HEK293 (cell line): ENCODE measurements around the gene HEXIM1.

Experiments
- CTCF ChIA-PET: fragments of 350-600 bp; formaldehyde crosslinking; extraction: SDS; loops from one replicate; lab custom pipeline; 2021; ENCODE audit warnings: antibody characterized with exemption; lab: Yijun Ruan, JAX
- POLR2A ChIA-PET: fragments of 300-600 bp; formaldehyde crosslinking; extraction: SDS; loops from one replicate; lab custom pipeline; 2020; ENCODE audit warnings: antibody characterized with exemption, inconsistent platforms; lab: Yijun Ruan, JAX
- H3K27ac ChIP-seq: fragments of 200-500 bp; sonication (Bioruptor generic); 2 replicates; pipeline ENCODE4 v1.5.1; 2014; ENCODE audit warnings: low read depth, low read length, control low read depth, inconsistent platforms; ENCODE audit errors: extremely low read depth
- H3K36me3 ChIP-seq, 2 experiments: fragments of 200-500 bp in 1 of 2; sonication (Bioruptor generic) in 1 of 2; 1 replicate in 1 of 2; 2 replicates in 1 of 2; pipeline ENCODE4 v1.5.1; 2014 to 2017; ENCODE audit warnings: inconsistent platforms in 2 of 2, low read length in 2 of 2; ENCODE audit not compliant: control insufficient read depth in 2 of 2, insufficient read depth in 1 of 2
- H3K4me1 ChIP-seq: fragments of 200-500 bp; sonication (Bioruptor generic); 2 replicates; pipeline ENCODE4 v1.5.1; 2014; ENCODE audit warnings: mild to moderate bottlenecking, low read length, inconsistent platforms; ENCODE audit not compliant: control insufficient read depth, insufficient read depth
- H3K4me3 ChIP-seq: 2 replicates; pipeline ENCODE4 v1.5.1; 2011; ENCODE audit warnings: low read depth, mild to moderate bottlenecking, control low read depth, low read length, moderate library complexity
- H3K9me3 ChIP-seq: fragments of 200-500 bp; sonication (Bioruptor generic); 2 replicates; pipeline ENCODE4 v1.5.1; 2014; ENCODE audit warnings: low read depth, low read length, inconsistent platforms; ENCODE audit not compliant: control insufficient read depth, insufficient read depth
- EGR2 ChIP-seq: fragments of 450-650 bp; formaldehyde crosslinking; IDR thresholded peaks from 2 replicates; pipeline ENCODE4 v1.5.1; 2016; ENCODE audit warnings: low read depth, missing biosample characterization, missing genetic modification characterization
- REPIN1 ChIP-seq: fragments of 450-650 bp; formaldehyde crosslinking; IDR thresholded peaks from 2 replicates; pipeline ENCODE4 v1.5.1; 2017; ENCODE audit warnings: missing biosample characterization, missing genetic modification characterization, low read depth
- SCRT1 ChIP-seq: fragments of 450-650 bp; formaldehyde crosslinking; IDR thresholded peaks from 2 replicates; pipeline ENCODE4 v1.5.1; 2016; ENCODE audit warnings: missing biosample characterization, missing genetic modification characterization, borderline replicate concordance
- SCRT2 ChIP-seq: fragments of 450-650 bp; formaldehyde crosslinking; IDR thresholded peaks from 2 replicates; pipeline ENCODE4 v1.5.1; 2016; ENCODE audit warnings: missing biosample characterization, missing genetic modification characterization
- SP7 ChIP-seq: fragments of 450-650 bp; formaldehyde crosslinking; IDR thresholded peaks from 2 replicates; pipeline ENCODE4 v1.5.1; 2016; ENCODE audit warnings: missing biosample characterization, missing genetic modification characterization
- YY2 ChIP-seq: fragments of 450-650 bp; formaldehyde crosslinking; IDR thresholded peaks from 2 replicates; pipeline ENCODE4 v1.5.1; 2016; ENCODE audit warnings: missing biosample characterization, missing genetic modification characterization
- ZBTB21 ChIP-seq: fragments of 450-650 bp; formaldehyde crosslinking; IDR thresholded peaks from 2 replicates; pipeline ENCODE4 v1.5.1; 2017; ENCODE audit warnings: missing biosample characterization, missing genetic modification characterization
- ZFP69B ChIP-seq: fragments of 450-650 bp; formaldehyde crosslinking; IDR thresholded peaks from 2 replicates; pipeline ENCODE4 v1.5.1; 2016; ENCODE audit warnings: missing biosample characterization, missing genetic modification characterization
- ZNF155 ChIP-seq: fragments of 450-650 bp; formaldehyde crosslinking; IDR thresholded peaks from 2 replicates; pipeline ENCODE4 v1.5.1; 2016; ENCODE audit warnings: missing biosample characterization, missing genetic modification characterization
- ZNF335 ChIP-seq: fragments of 450-650 bp; formaldehyde crosslinking; conservative IDR thresholded peaks from 2 replicates; pipeline ENCODE4 v1.5.1; 2016; ENCODE audit warnings: missing biosample characterization, missing genetic modification characterization
- ZNF830 ChIP-seq: fragments of 450-650 bp; IDR thresholded peaks from 2 replicates; pipeline ENCODE4 v1.5.0; 2018; ENCODE audit warnings: missing biosample characterization, missing genetic modification characterization, low read depth, mild to moderate bottlenecking, moderate library complexity
- TF ChIP-seq, protein P1 (sequence below): fragments of 450-650 bp; formaldehyde crosslinking; IDR thresholded peaks from 2 replicates; pipeline ENCODE4 v1.5.1; 2016; ENCODE audit warnings: missing biosample characterization, missing genetic modification characterization
- TF ChIP-seq, protein P2 (sequence below): fragments of 450-650 bp; formaldehyde crosslinking; IDR thresholded peaks from 2 replicates; pipeline ENCODE4 v1.5.1; 2016; ENCODE audit warnings: missing biosample characterization, missing genetic modification characterization
- TF ChIP-seq, protein P3 (sequence below): IDR thresholded peaks from 2 replicates; pipeline ENCODE4 v1.6.1; 2011; ENCODE audit warnings: mild to moderate bottlenecking, low read depth, low read length, borderline replicate concordance
- TF ChIP-seq, protein P4 (sequence below): fragments of 450-650 bp; formaldehyde crosslinking; conservative IDR thresholded peaks from 2 replicates; pipeline ENCODE4 v1.5.1; 2016; ENCODE audit warnings: low read depth, missing biosample characterization, missing genetic modification characterization
- TF ChIP-seq, protein P5 (sequence below): fragments of 450-650 bp; formaldehyde crosslinking; IDR thresholded peaks from 2 replicates; pipeline ENCODE4 v1.5.1; 2016; ENCODE audit warnings: missing biosample characterization, missing genetic modification characterization
- TF ChIP-seq, protein P6 (sequence below): fragments of 450-650 bp; formaldehyde crosslinking; IDR thresholded peaks from 2 replicates; pipeline ENCODE4 v1.5.1; 2016; ENCODE audit warnings: missing biosample characterization, missing genetic modification characterization, low read depth

Gene HEXIM1

DNA sequence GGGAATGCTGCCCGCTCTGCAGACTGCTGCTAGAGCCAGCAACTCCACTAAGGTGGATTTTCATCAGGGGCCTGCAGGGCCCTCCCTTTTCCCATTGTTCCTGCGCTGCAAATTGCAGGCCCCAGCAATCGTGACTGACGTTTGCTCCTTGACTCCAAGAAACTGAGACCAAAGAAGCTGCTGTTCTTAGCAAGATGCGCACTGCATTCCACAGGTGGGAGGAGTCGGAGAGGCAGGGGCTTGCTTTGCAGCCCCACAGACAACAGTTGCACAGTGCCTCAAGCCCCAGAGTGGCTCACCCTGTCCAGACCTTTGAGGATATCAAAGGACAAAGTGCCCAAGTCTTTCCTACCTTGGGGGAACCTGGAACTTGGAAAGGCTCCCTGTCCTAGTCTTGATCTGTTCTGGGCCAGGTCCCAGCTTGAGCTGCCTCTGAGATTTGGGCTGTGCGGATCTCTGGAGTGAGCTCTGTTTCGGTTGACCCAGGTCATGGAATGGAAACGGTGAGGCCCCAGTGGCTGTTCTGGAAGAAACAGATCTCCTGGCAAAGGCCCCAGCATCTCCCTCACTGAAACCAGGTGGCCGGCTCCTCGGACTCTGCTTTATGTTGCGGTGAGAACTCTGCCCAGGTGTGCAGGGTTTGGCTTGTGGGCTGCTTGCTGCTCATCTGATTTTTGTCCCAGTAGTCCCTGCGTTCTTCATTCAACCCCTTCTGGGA, 40.8 kb upstream of the HEXIM1 start:
- ChIA-PET CTCF (interaction anchor here (0.6 to 3.3 kb wide), 7 partner anchors 9 to 112 kb away, joined by 3 to 21 read pairs (median 7); partner anchors contain the start of genes ACBD4 and PLCD3), POLR2A (interaction anchor here (0.5 to 1.8 kb wide), 2 partner anchors 26 to 41 kb away, joined by 3 to 4 read pairs; partner anchors contain the start of gene HEXIM1)
- H3K36me3 ChIP-seq, result peaks cover 26 to 82% of the 10 kb centered on the region in 2 experiments

More for the DNA sequence above, 40.8 kb upstream of the HEXIM1 start:
- H3K4me3 ChIP-seq, result no peak overlapping the region
- TF ChIP-seq ZNF155 (tag by site-specific recombination) (no peak), SCRT2 (peak; percentile 91), ZFP69B (tag by site-specific recombination) (no peak), ZNF335 (tag by site-specific recombination) (no peak), ZBTB21 (tag by site-specific recombination) (no peak), SCRT1 (peak; percentile 62; the same call in 1 of the 2 replicates), REPIN1 (tag by site-specific recombination) (no peak), EGR2 (tag by site-specific recombination) (no peak), ZNF830 (tag by site-specific recombination) (no peak), SP7 (tag by site-specific recombination) (no peak), YY2 (tag by site-specific recombination) (no peak)
- TF ChIP-seq, protein P1, sequence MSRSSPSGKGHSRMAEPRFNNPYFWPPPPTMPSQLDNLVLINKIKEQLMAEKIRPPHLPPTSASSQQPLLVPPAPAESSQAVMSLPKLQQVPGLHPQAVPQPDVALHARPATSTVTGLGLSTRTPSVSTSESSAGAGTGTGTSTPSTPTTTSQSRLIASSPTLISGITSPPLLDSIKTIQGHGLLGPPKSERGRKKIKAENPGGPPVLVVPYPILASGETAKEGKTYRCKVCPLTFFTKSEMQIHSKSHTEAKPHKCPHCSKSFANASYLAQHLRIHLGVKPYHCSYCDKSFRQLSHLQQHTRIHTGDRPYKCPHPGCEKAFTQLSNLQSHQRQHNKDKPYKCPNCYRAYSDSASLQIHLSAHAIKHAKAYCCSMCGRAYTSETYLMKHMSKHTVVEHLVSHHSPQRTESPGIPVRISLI (tag by site-specific recombination), result no peak
- TF ChIP-seq, protein P2, sequence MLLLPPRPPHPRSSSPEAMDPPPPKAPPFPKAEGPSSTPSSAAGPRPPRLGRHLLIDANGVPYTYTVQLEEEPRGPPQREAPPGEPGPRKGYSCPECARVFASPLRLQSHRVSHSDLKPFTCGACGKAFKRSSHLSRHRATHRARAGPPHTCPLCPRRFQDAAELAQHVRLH, result no peak
- TF ChIP-seq, protein P3, sequence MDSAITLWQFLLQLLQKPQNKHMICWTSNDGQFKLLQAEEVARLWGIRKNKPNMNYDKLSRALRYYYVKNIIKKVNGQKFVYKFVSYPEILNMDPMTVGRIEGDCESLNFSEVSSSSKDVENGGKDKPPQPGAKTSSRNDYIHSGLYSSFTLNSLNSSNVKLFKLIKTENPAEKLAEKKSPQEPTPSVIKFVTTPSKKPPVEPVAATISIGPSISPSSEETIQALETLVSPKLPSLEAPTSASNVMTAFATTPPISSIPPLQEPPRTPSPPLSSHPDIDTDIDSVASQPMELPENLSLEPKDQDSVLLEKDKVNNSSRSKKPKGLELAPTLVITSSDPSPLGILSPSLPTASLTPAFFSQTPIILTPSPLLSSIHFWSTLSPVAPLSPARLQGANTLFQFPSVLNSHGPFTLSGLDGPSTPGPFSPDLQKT, result no peak
- TF ChIP-seq, protein P4, sequence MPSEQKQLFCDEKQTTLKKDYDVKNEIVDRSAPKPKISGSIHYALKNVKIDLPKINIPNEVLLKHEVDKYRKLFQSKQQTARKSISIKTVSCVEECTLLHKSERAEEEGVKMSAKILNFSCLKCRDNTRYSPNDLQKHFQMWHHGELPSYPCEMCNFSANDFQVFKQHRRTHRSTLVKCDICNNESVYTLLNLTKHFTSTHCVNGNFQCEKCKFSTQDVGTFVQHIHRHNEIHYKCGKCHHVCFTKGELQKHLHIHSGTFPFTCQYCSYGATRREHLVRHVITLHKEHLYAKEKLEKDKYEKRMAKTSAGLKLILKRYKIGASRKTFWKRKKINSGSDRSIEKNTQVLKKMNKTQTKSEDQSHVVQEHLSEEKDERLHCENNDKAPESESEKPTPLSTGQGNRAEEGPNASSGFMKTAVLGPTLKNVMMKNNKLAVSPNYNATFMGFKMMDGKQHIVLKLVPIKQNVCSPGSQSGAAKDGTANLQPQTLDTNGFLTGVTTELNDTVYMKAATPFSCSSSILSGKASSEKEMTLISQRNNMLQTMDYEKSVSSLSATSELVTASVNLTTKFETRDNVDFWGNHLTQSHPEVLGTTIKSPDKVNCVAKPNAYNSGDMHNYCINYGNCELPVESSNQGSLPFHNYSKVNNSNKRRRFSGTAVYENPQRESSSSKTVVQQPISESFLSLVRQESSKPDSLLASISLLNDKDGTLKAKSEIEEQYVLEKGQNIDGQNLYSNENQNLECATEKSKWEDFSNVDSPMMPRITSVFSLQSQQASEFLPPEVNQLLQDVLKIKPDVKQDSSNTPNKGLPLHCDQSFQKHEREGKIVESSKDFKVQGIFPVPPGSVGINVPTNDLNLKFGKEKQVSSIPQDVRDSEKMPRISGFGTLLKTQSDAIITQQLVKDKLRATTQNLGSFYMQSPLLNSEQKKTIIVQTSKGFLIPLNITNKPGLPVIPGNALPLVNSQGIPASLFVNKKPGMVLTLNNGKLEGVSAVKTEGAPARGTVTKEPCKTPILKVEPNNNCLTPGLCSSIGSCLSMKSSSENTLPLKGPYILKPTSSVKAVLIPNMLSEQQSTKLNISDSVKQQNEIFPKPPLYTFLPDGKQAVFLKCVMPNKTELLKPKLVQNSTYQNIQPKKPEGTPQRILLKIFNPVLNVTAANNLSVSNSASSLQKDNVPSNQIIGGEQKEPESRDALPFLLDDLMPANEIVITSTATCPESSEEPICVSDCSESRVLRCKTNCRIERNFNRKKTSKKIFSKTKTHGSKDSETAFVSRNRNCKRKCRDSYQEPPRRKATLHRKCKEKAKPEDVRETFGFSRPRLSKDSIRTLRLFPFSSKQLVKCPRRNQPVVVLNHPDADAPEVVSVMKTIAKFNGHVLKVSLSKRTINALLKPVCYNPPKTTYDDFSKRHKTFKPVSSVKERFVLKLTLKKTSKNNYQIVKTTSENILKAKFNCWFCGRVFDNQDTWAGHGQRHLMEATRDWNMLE (tag by site-specific recombination), result no peak
- TF ChIP-seq, protein P5, sequence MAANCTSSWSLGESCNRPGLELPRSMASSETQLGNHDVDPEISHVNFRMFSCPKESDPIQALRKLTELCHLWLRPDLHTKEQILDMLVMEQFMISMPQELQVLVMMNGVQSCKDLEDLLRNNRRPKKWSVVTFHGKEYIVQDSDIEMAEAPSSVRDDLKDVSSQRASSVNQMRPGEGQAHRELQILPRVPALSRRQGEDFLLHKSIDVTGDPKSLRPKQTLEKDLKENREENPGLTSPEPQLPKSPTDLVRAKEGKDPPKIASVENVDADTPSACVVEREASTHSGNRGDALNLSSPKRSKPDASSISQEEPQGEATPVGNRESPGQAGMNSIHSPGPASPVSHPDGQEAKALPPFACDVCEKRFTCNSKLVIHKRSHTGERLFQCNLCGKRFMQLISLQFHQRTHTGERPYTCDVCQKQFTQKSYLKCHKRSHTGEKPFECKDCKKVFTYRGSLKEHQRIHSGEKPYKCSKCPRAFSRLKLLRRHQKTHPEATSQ (tag by site-specific recombination), result no peak
- TF ChIP-seq, protein P6, sequence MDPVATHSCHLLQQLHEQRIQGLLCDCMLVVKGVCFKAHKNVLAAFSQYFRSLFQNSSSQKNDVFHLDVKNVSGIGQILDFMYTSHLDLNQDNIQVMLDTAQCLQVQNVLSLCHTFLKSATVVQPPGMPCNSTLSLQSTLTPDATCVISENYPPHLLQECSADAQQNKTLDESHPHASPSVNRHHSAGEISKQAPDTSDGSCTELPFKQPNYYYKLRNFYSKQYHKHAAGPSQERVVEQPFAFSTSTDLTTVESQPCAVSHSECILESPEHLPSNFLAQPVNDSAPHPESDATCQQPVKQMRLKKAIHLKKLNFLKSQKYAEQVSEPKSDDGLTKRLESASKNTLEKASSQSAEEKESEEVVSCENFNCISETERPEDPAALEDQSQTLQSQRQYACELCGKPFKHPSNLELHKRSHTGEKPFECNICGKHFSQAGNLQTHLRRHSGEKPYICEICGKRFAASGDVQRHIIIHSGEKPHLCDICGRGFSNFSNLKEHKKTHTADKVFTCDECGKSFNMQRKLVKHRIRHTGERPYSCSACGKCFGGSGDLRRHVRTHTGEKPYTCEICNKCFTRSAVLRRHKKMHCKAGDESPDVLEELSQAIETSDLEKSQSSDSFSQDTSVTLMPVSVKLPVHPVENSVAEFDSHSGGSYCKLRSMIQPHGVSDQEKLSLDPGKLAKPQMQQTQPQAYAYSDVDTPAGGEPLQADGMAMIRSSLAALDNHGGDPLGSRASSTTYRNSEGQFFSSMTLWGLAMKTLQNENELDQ, result no peak
- no peaks in the 10 kb centered on the region for H3K4me1 ChIP-seq
- no peak overlapping the region for H3K27ac ChIP-seq
- H3K9me3 ChIP-seq, result no peaks in the 10 kb centered on the region
